Neural cell (in vitro differentiated cells): ENCODE data around the gene DOCK2.

Experiments used
- EP300 ChIP-seq: fragments of 450-650 bp; conservative IDR thresholded peaks from 2 replicates; pipeline ENCODE4 v1.6.1; 2014; ENCODE audit warnings: antibody characterized with exemption, mild to moderate bottlenecking, moderate library complexity; ENCODE audit not compliant: poor library complexity, severe bottlenecking
- MXI1 ChIP-seq: fragments of 450-650 bp; conservative IDR thresholded peaks from 2 replicates; pipeline ENCODE4 v1.6.1; 2014; ENCODE audit warnings: antibody characterized with exemption, mild to moderate bottlenecking; ENCODE audit not compliant: poor library complexity, severe bottlenecking
- POLR2AphosphoS5 ChIP-seq: IDR thresholded peaks from 2 replicates; pipeline ENCODE4 v1.6.1; 2012
- RAD21 ChIP-seq: fragments of 450-650 bp; conservative IDR thresholded peaks from 2 replicates; pipeline ENCODE4 v1.6.1; 2014; ENCODE audit warnings: antibody characterized with exemption, mild to moderate bottlenecking, moderate library complexity
- TF ChIP-seq, protein P1 (sequence below): fragments of 450-650 bp; IDR thresholded peaks from 2 replicates; pipeline ENCODE4 v1.5.1; 2014; ENCODE audit warnings: antibody characterized with exemption, mild to moderate bottlenecking, moderate library complexity; ENCODE audit not compliant: poor library complexity, severe bottlenecking

DNA sequence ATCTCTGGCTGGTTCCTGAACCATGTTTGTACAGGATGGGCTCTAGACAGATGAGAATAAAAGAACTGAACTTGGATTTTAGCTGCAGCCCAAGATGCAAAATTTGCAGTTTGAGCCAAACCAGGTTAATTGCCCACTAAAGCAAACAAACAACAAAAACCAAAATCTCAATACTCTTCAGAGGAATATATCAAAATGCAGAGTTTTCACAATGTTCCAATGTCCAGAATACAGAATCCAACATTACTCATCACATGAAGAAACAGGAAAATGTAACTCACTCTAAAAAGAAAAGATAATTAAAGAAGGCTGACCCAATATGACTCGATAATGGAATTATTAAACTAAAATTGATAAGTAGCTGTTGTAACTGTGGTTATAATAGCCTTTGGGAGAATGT, 489.0 kb downstream of the DOCK2 start:
- no peak for TF ChIP-seq POLR2AphosphoS5
- TF ChIP-seq, protein P1, sequence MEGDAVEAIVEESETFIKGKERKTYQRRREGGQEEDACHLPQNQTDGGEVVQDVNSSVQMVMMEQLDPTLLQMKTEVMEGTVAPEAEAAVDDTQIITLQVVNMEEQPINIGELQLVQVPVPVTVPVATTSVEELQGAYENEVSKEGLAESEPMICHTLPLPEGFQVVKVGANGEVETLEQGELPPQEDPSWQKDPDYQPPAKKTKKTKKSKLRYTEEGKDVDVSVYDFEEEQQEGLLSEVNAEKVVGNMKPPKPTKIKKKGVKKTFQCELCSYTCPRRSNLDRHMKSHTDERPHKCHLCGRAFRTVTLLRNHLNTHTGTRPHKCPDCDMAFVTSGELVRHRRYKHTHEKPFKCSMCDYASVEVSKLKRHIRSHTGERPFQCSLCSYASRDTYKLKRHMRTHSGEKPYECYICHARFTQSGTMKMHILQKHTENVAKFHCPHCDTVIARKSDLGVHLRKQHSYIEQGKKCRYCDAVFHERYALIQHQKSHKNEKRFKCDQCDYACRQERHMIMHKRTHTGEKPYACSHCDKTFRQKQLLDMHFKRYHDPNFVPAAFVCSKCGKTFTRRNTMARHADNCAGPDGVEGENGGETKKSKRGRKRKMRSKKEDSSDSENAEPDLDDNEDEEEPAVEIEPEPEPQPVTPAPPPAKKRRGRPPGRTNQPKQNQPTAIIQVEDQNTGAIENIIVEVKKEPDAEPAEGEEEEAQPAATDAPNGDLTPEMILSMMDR = no peak
- no peak for TF ChIP-seq MXI1
- no peak for TF ChIP-seq EP300
- TF ChIP-seq RAD21 = no peak
